HG03558 (cell line): ENCODE results near the gene TGM5.
"Not testable (repeated sequence)": the region's sequence is repeated elsewhere in the genome, so short reads cannot be mapped to it uniquely, and the experiment has no call there.

Source experiments
- ATAC-seq: cut with Tn5 transposase; IDR thresholded peaks from one replicate; pipeline ENCODE4 v1.9.1; 2021; ENCODE audit warnings: moderate number of reproducible peaks; ENCODE audit not compliant: unreplicated experiment; ENCODE audit errors: extremely low read depth

TGM5 gene, protein sequence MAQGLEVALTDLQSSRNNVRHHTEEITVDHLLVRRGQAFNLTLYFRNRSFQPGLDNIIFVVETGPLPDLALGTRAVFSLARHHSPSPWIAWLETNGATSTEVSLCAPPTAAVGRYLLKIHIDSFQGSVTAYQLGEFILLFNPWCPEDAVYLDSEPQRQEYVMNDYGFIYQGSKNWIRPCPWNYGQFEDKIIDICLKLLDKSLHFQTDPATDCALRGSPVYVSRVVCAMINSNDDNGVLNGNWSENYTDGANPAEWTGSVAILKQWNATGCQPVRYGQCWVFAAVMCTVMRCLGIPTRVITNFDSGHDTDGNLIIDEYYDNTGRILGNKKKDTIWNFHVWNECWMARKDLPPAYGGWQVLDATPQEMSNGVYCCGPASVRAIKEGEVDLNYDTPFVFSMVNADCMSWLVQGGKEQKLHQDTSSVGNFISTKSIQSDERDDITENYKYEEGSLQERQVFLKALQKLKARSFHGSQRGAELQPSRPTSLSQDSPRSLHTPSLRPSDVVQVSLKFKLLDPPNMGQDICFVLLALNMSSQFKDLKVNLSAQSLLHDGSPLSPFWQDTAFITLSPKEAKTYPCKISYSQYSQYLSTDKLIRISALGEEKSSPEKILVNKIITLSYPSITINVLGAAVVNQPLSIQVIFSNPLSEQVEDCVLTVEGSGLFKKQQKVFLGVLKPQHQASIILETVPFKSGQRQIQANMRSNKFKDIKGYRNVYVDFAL

DNA sequence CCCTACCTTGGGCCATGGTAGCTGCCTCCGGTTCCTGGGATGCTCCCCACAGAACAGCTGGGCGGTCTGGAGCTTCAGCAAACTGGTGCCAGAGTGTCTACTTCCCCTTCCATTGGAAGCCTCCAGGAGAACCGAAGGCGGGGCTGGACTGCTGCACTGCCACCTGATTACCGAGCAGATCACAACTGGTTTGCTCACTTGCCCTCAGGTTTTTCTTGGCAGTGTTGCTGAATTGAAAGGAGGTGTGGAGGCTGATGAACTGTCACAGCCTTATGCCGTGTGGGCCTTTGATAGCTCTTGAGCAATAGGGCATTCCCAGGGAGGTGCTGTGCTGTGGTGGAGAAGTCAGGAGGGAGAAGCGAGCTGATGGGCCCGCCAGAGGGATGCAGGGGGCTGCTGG, at the start of gene TGM5:
Gene TGM5 (minus strand): TSS at position 95 of the 400 bp plus-strand sequence. CDS start 79 bp downstream, at position 16.
- ATAC-seq: no peak

- ATAC-seq: no peak
These were observed 47.4 kb upstream of the TGM5 start for GRCh38 chr15:43314171-43314570.

GRCh38 chr15:43312378-43312777, 45.6 kb upstream of the TGM5 start:
- ATAC-seq: no peak

GRCh38 chr15:43302205-43302817, 35.6 kb upstream of the TGM5 start, which contains the start of gene TGM7:
Gene TGM7 (minus strand): TSS chr15:43302255.
- no peak for ATAC-seq

DNA sequence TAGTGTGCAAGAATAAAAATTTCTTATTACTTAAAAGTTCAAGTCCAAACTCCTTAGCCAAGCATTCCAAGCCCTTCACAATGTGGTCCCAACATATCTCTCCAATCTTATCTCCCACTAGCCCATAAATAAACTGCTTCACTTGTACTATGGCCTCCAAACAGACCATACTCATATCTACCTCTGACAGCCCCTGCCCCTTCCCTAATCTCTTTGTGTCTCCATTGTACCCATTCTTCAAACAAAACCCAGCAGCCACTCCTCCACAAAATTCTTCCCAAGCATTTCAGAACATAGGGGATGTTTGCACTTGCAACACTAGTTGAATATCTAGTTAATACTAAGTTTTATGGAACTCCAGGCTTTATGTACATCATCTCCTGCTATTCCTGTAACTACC, 33.2 kb upstream of the TGM5 start:
- no peak for ATAC-seq

DNA sequence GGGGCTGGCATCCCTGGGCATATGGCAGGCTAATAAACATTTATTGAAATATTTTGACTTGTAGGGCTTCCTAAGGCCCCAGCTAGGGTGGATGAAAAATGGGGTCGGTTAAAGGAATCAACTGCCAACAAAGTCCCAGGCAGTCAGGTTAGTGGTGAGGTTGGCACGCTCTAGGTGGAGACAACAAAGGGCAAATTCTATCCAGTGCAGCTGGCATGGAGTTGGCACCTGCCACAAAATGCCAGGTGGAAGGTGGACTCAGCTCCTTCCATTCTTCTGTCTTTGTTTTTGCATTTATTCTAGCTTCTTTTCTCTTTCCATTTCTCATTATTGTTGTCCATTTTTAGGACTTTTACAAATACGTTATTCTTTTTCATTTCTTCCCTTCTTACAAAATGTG, 32.7 kb upstream of the TGM5 start:
- no peak for ATAC-seq

- ATAC-seq: no peak
These were observed 27.5 kb upstream of the TGM5 start for GRCh38 chr15:43294091-43294706.

DNA sequence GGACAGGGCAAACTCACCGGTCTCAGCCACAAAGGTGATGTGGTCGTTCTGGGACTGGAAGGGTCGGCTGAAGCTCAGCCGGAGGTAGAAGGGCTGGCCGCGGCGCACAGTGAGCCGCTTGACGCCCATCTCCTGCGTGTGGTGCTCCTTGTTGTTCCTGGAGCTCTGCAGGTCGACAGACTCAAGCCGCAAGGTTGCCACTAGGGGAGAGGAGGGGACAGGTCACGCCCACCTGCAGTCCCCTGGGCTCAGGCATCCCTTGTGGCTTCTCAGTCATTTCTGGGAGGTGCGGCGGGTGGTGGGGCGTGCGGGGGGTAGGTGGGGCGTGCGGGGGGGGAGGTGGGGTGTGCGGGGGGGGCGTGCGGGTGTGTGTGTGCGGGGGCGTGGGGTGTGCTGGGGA, 26.7 kb upstream of the TGM5 start:
- ATAC-seq: no peak

DNA sequence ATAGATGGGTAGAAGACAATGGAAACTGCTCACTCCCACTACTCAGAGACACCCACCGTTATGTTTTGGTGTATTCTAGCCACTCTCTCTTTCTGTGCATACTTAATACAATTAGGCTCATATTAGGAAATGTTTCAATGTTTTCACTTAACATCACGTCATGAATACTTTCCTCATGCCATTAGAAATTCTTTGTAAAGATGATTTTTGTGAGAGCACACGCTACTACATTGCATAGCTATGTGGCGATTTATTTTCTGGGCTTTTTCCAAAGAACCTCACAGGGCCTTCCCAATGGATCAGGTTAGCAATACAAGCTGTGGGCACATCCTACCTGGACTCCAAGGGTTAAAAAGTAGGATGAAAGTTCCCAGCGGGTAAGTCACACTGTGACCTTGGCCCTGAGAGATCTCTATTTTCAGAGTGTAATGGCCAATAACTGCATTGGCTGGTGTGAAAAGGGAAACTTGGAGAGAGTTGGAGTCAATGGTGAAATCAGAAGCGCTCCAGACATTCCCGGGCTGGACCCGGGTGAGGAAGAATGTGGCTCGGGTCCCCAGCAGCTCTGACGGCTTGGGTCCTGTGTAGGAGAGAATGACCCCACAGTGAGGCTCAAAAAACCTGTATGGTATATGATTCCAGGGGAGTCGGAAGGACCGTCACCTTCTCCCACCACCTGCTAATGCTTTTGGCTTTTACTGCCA, 25.8 kb upstream of the TGM5 start:
- ATAC-seq: no peak

DNA sequence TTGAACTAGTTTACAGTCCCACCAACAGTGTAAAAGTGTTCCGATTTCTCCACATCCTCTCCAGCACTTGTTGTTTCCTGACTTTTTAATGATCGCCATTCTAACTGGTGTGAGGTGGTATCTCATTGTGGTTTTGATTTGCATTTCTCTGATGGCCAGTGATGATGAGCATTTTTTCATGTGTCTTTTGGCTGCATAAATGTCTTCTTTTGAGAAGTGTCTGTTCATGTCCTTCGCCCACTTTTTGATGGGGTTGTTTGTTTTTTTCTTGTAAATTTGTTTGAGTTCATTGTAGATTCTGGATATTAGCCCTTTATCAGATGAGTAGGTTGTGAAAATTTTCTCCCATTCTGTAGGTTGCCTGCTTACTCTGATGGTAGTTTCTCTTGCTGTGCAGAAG, 22.9 kb upstream of the TGM5 start:
- ATAC-seq: not testable (repeated sequence)

GRCh38 chr15:43287254-43287653, 20.5 kb upstream of the TGM5 start:
- ATAC-seq: no peak

DNA sequence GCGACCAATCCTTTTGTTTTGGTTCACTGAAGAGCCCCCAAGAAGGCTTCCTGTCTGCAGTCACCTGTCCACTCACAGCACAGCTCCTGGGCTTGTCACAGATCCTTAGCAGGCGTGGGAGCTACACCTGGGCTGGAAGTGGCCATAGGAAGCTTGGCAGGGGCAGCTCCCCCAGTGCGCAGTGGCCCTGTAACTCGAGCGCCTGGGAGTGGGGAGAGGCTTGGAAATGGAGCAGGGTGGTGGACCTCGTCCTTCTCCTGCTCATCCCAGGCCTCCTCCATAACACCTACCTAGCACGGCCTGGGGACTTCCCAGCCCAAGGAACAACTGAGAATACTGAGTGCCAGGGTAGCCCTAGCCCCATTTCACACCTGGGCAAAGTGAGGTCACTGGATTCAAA, 19.3 kb upstream of the TGM5 start:
- ATAC-seq: no peak

GRCh38 chr15:43285609-43286037, 18.9 kb upstream of the TGM5 start:
- ATAC-seq: no peak

GRCh38 chr15:43283526-43283925, 16.8 kb upstream of the TGM5 start:
- no peak for ATAC-seq

DNA sequence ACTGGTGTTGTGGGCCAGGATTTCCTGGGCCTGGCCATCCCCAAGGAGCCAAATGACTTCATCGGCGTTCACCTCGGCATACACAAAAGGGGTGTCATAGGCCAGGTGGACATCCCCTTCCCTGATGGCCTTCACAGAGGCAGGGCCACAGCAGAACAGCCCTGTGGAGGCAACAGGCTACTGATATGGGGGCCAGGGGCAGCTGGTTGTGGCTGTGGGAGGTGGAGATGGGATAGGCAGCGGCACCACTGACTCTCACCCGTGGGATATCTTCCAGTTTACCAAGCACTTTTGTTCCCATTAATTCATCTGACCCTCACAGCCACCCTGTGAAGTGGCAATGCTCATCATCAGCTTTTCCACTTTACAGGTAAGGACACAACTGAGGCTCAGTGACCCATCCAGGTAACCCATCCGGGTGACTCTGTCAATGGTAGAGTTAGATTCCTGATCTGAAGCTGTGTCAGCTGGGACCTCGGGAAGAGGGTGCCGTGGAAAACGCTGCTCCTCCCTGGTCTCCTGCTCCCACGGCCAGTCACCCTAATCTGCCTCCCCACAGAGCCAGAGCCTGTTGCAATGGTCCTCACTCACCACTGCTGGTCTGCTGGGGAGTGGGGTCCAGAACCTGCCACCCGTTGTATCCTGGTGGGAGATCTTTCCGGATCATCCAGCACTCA, 15.3 kb upstream of the TGM5 start:
- no peak for ATAC-seq

GRCh38 chr15:43280996-43281395, 14.3 kb upstream of the TGM5 start:
- no peak for ATAC-seq

DNA sequence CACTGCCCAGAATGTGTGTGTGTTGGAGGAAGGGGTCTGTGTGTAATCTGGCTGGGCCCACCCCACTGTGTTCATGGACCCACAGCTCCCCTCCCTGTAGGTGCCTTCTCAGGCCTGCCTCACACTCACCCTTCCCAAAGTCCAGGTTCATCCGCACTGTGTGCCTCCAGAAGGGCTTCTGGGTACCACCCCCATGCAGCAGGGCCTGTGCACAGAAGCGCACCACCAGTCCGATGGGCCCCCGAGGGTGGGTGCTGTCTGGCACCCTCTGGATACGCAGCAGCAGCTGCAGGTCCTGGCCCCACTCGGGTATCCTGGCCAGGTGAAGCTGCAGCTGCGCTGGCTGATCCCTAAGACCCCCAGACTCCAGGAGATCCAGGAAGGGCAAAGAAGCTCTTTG, 12.8 kb upstream of the TGM5 start:
- no peak for ATAC-seq

DNA sequence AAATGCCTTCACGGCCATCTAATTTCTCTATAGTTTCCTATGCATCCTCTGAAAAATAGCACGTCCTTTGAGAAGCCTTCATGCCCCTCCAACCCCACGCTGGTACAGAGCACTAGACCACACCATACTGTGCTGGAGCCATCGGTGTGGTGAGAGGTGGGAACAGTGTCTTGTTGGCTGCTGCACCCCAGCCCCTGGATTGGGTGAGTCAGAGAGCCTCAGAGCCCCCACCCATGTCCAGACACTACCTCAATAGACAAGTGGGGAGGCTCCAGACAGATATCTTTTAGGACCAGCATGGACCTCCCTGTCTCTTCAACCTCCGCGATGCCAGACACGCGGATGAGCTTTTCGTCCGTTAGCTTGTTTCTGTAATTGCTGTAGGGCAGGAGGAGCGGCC, 12.1 kb upstream of the TGM5 start:
- ATAC-seq: no peak

- ATAC-seq: no peak
These were observed 11.2 kb upstream of the TGM5 start for GRCh38 chr15:43277901-43278300.
